ENCODE data around the gene PIP.
"Not testable (repeated sequence)": the region's sequence is repeated elsewhere in the genome, so short reads cannot be mapped to it uniquely, and the experiment has no call there.

PIP gene

DNA sequence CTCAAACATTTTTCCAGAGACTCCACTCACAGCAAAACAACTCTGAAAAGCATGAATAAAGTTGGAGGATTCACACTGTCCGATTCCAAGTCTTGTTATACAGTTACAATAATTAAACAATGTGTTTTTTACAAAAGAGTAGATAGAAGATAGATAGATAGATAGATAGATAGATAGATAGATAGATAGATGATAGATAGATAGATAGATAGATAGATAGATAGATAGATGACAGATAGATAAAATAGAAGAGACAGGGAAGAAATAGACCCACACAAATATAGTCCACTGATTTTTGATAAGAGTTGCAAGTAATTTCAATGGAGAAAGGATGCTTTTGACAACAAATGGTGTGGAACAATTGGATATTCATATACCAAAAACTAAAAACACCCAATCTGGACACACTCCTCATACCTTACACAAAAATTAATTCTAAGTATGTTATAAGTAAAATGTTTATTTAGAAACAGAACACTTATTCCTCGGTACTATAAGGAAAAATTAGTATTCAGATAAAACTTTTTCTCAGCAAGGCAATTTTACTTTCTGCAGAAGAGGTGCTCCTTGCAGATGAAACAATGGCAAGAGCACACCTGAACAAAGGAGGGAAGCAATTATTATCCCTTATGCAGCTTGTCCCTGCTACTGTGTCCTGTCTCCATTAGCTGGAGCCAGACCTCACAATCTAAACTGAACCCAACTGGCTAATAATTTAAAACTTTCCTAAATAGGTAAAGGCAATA is 45.7 kb downstream of the PIP start:
- DNase-seq (ENCODE audit: low read depth): no peak

DNA sequence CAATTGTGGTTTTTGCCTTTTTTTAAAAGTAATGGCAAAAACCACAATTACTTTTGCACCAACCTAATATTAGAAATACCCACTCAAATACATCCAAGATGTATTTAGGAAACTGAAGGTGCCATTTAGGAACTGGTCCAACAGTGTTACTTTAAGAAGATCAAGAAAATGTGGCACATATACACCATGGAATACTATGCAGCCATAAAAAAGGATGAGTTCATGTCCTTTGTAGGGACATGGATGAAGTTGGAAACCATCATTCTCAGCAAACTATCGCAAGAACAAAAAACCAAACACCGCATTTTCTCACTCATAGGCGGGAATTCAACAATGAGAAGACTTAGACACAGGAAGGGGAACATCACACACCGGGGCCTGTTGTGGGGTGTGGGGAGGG is 48.9 kb downstream of the PIP start:
- DNase-seq (ENCODE audit: low read depth): not testable (repeated sequence)

DNA sequence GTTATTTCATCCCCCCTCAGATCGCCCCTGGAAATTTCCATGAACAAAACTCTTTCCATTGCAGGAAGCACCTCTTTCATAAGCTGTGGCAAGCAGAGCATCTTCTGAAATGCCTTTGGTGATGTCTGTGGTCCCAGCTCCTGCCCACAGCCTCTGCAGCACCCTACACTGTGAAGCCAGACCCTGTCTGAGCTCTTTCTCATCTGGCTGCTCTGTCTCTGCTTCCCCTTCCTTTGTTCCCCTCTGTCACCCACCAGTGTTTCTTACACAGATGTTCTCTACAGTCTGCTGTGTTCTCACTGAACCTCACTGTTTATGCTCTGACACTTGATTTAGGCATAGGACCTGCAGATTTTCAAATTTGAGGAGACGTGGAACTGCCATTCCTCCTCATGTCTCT is 49.5 kb downstream of the PIP start:
- DNase-seq (ENCODE audit: low read depth): no peak

DNA sequence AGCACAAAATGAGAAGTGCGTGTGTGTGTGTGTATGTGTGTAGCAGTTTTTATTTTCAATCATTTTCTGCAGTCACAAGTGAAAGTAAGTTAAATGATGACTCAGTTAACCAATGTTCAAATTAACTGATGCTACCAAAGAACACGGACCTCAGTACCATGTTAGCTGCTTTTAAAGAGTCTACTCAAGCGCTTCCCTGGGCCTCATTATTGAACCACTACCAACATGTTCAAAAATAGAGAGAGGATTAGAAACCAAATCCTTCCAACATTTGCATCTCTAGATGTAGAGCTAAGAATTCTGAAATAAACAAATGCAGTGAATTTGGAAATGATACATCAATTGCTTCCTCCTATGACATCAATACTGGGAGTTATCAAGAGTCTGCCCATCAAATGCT is 51.1 kb downstream of the PIP start, which contains the start of gene TAS2R39:
TAS2R39 (plus strand) TSS at position 396 of the 400 bp plus-strand sequence; CDS start at position 396, 0 bp downstream.
- DNase-seq (ENCODE audit: low read depth): no peak

DNA sequence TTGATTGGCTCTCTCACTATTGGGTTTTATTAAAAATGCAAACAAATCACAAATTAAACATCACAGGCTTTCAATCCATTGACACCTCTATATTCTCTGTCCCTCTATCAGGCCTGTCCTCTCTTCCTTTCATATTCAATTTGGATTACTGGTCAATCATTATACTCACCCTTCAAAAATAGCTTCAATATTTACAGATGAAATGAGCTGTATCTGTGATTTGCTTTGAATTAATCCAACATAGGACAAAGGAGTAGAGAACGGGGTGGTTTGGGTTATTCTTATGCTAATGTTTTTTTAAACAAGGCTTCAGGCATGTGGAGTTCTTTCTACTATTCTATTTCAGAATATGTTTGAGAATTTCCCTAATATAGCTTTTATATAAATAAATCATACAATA is 53.7 kb downstream of the PIP start:
- no peak for DNase-seq (ENCODE audit: low read depth)

DNA sequence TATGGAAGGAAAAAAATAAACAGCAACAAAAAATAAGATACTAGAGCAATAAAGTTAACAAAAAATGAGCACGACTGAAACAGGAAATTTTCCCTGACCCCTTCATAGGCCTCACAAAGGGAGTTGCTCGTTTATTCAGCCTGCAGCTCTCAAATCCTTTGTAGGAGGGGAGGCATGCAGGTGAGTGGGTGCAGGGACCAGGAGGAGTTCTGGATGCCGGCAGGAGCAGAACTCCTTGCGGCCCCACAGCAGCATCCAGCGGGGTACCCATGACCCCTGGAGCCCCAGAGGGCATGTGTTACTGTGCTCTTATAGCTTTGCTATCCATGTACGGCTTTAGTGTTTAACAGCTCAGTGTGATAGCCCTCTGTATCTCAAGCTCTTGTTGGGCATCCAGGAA is 57.1 kb downstream of the PIP start:
- DNase-seq (ENCODE audit: low read depth): no peak
